Central memory CD8-positive, alpha-beta T cell (primary cell): ENCODE results near the gene ITFG1.
A peak's percentile ranks its signal among the peaks of the same experiment; 100 is the strongest.
"Not testable (repeated sequence)": the region's sequence is repeated elsewhere in the genome, so short reads cannot be mapped to it uniquely, and the experiment has no call there.

Source experiments
- ATAC-seq: fragments of 150-1000 bp; cut with Tn5 transposase; replicated peaks from 2 replicates; pipeline ENCODE4 v1.10.0; 2022; ENCODE audit warnings: mild to moderate bottlenecking, moderate FRiP score, moderate number of reproducible peaks; ENCODE audit not compliant: poor library complexity, severe bottlenecking; ENCODE audit errors: extremely low read depth
- DNase-seq, 2 donors: peaks; one replicate each; pipeline ENCODE4 v3.0.0; 2021; ENCODE audit warnings: low spot score in 2 of 2
- H3K27ac Mint-ChIP-seq: one replicate; pipeline ENCODE4 v1.8.0; 2022; ENCODE audit warnings: low read depth, mild to moderate bottlenecking, moderate library complexity, mixed read lengths
- H3K27me3 Mint-ChIP-seq: one replicate; pipeline ENCODE4 v1.8.0; 2022; ENCODE audit warnings: mixed read lengths
- H3K36me3 Mint-ChIP-seq: one replicate; pipeline ENCODE4 v1.8.0; 2022; ENCODE audit warnings: mild to moderate bottlenecking, moderate library complexity, mixed read lengths; ENCODE audit not compliant: insufficient read depth
- H3K4me1 Mint-ChIP-seq: one replicate; pipeline ENCODE4 v1.8.0; 2022; ENCODE audit warnings: mixed read lengths
- H3K4me3 Mint-ChIP-seq: one replicate; pipeline ENCODE4 v1.8.0; 2022; ENCODE audit warnings: mild to moderate bottlenecking, moderate library complexity, mixed read lengths
- H3K9me3 Mint-ChIP-seq: one replicate; pipeline ENCODE4 v1.8.0; 2022; ENCODE audit warnings: mixed read lengths

ITFG1 gene

DNA sequence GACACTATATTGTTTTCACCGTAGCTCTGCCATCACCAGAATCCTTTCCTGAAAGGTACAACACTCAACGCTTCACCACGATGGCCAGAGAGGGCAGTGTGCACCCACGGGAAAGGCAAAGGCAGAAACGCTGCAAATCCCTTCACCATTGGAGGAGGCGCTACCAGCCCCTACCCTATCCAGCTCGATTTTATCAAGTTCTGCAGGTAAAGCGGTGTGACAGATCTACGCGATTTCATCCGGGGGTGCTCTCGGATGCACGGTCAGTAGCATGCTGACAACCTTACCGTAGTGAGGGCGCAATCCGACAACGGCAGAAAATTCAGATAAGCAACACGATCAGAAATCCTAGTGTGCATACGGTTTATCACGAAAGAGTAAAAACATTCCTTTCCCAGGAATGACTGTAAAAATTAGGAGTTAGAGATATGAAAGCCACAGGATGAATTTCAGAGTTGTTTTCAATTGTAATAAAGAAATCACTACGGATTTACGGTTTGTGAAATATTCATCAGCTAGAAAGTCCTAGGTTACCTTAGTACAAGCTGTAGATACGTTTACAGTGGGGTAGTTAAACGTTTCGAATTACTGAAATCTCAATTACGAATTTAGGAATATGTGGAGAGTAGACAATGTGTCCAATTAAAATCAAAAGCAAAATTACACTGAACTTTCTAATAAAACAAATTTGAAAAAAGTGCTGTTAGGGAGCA lies 318.9 kb downstream of the ITFG1 start:
- Mint-ChIP-seq H3K4me1 (peaks cover 19% of the 10 kb centered on the region), H3K9me3 (no peaks in the 10 kb centered on the region), H3K27me3 (peaks cover 12% of the 10 kb centered on the region), H3K36me3 (peaks cover 8% of the 10 kb centered on the region), H3K27ac (no peak overlapping the region), H3K4me3 (peak overlapping the region; percentile 76)
- peak; percentile 65 for ATAC-seq
- DNase-seq = peak; percentile 65 to 71

DNA sequence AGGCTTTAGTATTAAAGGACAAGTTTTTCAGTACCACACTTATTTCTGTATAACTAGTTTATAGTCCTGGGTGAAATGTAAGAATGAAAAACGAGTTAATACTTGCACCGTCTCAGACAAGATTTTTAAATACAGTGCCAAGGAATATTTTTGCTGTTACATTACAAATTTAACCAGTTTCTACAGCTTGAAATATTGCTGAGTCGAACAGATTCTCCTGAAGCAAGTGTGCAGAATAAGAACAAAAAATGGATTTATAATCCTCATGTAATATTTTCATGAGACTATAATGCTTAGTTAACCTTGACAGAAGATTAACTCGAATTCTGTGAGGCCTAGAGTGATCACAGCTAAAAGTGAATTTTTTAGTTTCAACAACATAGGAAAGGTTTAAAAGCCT lies 320.2 kb downstream of the ITFG1 start:
- ATAC-seq (no peak), DNase-seq (no peak)
- H3K9me3 Mint-ChIP-seq = no peaks in the 10 kb centered on the region
- peaks cover 12% of the 10 kb centered on the region for H3K27me3 Mint-ChIP-seq
- no peak overlapping the region for H3K27ac Mint-ChIP-seq
- peaks cover 19% of the 10 kb centered on the region for H3K4me1 Mint-ChIP-seq
- peaks cover 8% of the 10 kb centered on the region for H3K36me3 Mint-ChIP-seq
- no peak overlapping the region for H3K4me3 Mint-ChIP-seq

DNA sequence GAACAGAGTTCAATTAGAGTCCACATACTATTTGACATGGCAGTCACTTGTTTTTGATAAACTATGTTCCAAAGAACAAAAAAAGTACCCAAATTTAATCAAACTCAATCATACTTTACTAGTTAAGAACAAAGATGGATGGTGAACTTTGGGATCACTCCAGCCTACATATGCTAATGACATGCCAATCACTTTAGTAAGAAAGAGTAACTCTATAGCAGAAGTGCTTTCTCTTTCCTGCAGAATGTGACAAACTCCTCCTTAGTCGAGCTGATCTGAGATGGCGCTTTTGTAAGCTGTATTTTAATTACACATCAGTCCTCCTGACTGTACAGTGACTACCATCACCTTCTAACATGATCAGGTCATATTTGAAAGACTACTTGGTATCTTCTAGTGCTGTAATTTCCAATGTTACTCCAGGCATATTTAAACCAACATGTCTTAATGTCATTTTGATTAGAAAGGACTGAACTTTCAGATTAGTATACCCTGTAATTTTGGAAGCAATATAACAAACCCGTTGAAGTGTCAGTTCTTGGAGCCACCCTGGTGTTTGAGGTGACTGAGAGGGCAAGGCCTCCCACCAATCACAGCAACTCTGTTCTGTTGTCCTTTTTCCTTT lies 321.2 kb downstream of the ITFG1 start:
- ATAC-seq = no peak
- Mint-ChIP-seq H3K36me3 (peaks cover 5% of the 10 kb centered on the region), H3K27me3 (peaks cover 4% of the 10 kb centered on the region), H3K9me3 (no peaks in the 10 kb centered on the region), H3K4me3 (no peak overlapping the region), H3K27ac (no peak overlapping the region), H3K4me1 (peaks cover 17% of the 10 kb centered on the region)
- DNase-seq = no peak

DNA sequence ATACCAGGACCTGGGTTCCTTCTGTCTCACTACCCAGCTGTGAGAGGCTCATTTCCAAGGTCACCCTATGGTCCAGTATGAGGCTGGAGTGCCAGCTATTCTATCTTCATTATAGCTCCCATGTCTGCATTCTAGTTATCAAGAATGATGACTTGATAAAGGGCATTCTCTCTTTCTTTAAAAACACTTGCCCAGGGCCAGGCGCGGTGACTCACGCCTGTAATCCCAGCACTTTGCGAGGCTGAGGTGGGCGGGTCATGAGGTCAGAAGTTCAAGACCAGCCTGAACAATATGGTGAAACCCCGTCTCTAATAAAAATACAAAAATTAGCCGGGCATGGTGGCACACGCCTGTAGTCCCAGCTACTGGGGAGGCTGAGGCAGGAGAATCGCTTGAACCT lies 322.9 kb downstream of the ITFG1 start:
- DNase-seq, ATAC-seq, H3K27me3 Mint-ChIP-seq, H3K36me3 Mint-ChIP-seq, H3K9me3 Mint-ChIP-seq, H3K4me3 Mint-ChIP-seq, H3K27ac Mint-ChIP-seq: not testable (repeated sequence)
- peaks cover 12% of the 10 kb centered on the region for H3K4me1 Mint-ChIP-seq

DNA sequence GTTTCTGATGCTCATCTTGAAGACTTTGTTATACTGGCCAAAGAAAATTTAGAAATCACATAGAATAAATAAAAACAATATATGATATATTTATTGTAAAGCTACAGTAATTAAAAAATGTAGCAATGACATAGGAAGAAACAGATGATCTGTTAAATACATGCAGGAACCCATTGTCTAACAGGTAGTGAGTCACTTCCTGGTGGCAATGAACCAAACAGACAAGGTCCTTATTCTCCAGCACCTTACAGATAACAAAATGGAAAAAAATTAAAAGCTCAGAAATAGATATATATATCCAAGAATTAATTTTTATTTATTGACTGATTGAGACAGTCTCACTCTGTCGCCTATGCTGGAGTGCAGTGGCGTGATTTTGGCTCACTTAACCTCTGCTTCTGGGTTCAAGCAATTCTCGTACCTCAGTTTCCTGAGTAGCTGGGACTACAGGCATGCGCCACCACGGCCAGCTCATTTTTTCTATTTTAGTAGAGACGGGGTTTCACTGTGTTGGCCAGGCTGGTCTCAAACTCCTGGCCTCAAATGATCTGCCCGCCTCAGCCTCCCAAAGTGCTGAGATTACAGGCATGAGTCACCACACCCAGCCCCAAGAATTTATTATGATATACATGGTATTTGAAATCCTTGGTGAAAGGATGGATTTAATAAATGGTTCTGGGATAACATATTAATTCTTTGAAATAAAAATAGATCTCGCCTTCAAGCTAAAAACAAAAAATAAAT lies 324.6 kb downstream of the ITFG1 start:
- Mint-ChIP-seq H3K36me3 (no peaks in the 10 kb centered on the region), H3K27me3 (no peaks in the 10 kb centered on the region), H3K27ac (no peak overlapping the region), H3K9me3 (no peaks in the 10 kb centered on the region), H3K4me1 (no peaks in the 10 kb centered on the region), H3K4me3 (no peak overlapping the region)
- ATAC-seq = peak; percentile 70
- DNase-seq = no peak

DNA sequence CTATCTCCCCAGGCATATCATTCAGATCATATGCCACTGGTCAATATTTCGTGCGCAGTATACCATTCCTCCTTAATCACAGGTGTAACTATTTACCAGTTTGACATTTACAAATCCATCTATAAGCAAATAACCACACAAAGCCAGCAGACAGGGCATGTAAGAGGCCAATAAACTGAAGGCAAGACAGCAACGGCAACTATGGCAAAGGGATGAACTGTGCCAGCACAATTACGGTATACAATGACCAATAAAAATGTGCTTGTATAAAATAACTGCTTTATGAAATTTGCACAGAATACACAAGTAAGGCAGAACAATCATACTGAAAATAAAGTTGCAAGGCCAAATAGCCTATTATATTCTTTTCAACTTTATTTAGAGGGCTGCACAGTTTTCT lies 326.3 kb downstream of the ITFG1 start:
- Mint-ChIP-seq H3K4me1 (no peaks in the 10 kb centered on the region), H3K27me3 (no peaks in the 10 kb centered on the region), H3K36me3 (no peaks in the 10 kb centered on the region), H3K4me3 (no peak overlapping the region), H3K9me3 (no peaks in the 10 kb centered on the region), H3K27ac (no peak overlapping the region)
- DNase-seq (no peak), ATAC-seq (no peak)

DNA sequence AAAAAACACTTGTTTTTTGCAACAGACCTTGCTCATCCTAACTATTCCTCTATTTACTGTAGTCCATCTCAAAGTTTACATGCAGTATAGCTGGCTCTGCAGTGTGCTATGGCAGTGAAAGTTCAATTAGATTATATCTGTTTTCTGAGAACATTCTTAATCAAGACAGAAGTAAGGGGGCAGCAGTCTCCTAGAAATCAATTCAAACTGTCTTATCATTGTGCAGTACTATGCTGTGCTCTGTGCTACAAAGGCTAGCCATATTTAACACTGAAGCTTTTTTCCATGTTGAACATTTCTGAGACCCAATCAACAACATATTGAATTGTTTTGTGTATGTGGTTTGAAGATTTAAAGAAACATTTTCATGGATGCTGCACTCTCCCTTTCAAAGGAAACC lies 328.6 kb downstream of the ITFG1 start:
- Mint-ChIP-seq H3K9me3 (no peaks in the 10 kb centered on the region), H3K27ac (no peak overlapping the region), H3K27me3 (no peaks in the 10 kb centered on the region), H3K36me3 (no peaks in the 10 kb centered on the region), H3K4me1 (no peaks in the 10 kb centered on the region), H3K4me3 (no peak overlapping the region)
- DNase-seq = no peak
- ATAC-seq = no peak

DNA sequence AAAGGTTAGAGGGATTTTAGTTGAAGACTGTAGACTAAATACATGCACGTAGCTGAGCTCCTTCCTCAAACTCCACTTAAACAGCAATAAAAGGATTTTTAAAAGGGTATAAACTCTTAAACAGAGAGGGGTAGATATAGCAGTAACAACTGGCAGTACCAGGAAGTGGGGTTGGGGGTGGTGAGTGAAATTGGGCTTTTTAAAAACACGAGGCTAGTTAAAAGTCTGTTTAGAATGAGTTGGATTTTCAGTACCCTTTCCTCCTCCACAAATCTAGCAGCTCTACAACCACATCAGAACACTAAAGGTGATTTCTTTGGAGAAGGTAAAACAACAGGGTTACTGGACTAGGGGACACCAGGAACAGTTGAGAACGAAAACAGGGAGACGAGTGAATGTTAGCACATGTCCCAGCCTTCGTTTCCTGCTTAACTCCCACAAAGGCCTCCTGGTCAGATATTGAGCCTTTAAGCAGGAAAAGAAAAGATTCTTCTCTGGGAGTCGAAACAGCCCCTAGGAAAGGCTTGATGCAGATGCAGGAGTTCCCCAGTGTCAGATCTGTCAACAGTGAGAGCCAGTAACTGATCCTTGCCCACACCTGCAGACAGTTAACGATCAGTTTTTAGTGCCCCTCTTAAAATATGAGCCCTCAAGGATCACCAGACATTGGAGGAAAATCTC lies 331.0 kb downstream of the ITFG1 start:
- Mint-ChIP-seq H3K4me1 (no peaks in the 10 kb centered on the region), H3K27me3 (no peaks in the 10 kb centered on the region), H3K27ac (no peak overlapping the region), H3K4me3 (no peak overlapping the region), H3K36me3 (no peaks in the 10 kb centered on the region), H3K9me3 (no peaks in the 10 kb centered on the region)
- DNase-seq (no peak), ATAC-seq (no peak)

DNA sequence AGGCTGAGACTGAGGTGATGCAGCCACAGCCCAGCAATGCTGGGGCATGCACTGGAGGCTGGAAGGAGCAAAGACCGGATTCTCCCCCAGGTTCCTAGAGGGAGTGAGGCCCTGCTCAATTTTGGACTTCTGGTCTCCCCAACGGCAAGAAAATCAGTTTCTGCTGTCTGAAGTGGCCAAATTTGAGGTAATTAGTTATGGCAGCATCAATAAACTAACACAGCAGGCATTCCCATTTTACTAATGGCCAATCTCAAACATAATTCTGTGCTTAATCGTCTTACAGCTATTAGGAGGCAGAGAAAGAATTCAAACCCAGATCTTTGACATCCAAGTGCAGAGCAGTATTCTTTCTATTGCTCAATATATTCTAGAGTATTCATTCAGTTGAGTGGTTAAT lies 333.3 kb downstream of the ITFG1 start:
- Mint-ChIP-seq H3K36me3 (no peaks in the 10 kb centered on the region), H3K9me3 (no peaks in the 10 kb centered on the region), H3K4me1 (no peaks in the 10 kb centered on the region), H3K4me3 (no peak overlapping the region), H3K27me3 (no peaks in the 10 kb centered on the region), H3K27ac (peak overlapping the region; percentile 24)
- ATAC-seq (no peak), DNase-seq (no peak)

DNA sequence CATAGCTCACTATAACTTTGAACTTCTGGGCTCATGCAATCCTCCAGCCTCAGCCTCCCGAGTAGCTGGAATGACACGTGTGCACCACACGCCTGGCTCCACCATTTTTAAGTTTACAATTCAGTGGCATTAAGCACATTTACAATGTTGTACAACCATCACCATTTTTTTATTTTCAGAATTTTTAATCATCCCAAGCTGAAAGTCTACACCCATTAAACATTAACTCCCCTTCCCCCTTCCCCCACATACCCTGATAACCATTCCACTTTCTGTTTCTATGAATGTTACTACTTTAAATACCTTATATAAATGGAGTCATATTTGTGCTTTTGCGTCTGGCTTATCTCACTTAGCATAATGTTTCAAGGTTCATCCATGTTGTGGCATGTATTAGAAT lies 335.1 kb downstream of the ITFG1 start:
- ATAC-seq (no peak), DNase-seq (no peak)
- Mint-ChIP-seq H3K36me3 (no peaks in the 10 kb centered on the region), H3K27me3 (no peaks in the 10 kb centered on the region), H3K4me1 (no peaks in the 10 kb centered on the region), H3K27ac (no peak overlapping the region), H3K9me3 (no peaks in the 10 kb centered on the region), H3K4me3 (no peak overlapping the region)

DNA sequence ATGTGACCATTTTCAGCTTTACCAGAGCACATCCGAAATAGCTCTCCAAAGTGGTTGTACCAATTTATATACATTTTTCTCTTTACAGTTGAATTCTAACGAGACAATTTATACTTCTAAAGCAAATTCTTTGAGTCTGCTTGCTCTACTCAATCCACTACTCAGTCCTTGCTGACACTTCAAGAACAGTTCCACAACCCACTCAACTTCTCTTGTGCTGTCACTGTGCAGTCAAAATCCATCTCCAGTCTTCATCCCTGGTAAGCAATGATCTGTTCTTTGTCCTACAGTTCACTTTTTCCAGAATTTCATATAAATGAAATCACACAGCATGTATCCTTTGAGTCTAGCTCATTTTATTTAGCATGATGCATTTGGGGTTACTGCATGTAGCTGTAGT lies 347.7 kb downstream of the ITFG1 start:
- Mint-ChIP-seq H3K27ac (no peak overlapping the region), H3K4me1 (no peaks in the 10 kb centered on the region), H3K27me3 (no peaks in the 10 kb centered on the region), H3K4me3 (no peak overlapping the region), H3K36me3 (peaks cover 2% of the 10 kb centered on the region), H3K9me3 (no peaks in the 10 kb centered on the region)
- DNase-seq = no peak
- ATAC-seq = no peak

DNA sequence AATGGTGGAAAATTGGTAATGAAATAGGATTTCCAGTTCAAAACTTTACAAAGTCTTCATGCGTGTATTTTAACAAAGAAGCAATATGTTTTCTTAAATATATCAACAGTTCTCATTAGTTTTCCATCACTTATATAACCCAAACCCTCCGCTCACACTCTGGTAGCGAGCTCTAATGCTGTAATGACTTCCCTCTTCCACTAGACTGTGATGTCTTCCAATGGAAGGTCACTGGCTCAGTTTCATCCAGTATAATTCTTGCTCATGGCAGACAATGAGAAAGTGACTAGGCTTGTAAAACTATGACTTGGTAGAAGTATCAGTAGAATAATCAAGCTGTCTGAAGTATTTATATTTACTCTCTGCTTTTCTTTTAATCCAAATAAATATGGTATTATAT lies 349.9 kb downstream of the ITFG1 start:
- Mint-ChIP-seq H3K36me3 (peaks cover 2% of the 10 kb centered on the region), H3K27ac (no peak overlapping the region), H3K4me1 (no peaks in the 10 kb centered on the region), H3K9me3 (no peaks in the 10 kb centered on the region), H3K4me3 (no peak overlapping the region), H3K27me3 (no peaks in the 10 kb centered on the region)
- no peak for DNase-seq
- no peak for ATAC-seq
